K562 treated with DMSO at 1 percent for 4 hours (cell line): ENCODE measurements around the gene APOA4. TPM values are rescaled to one million over a fixed set of nuclear protein-coding genes. Genes with fewer than 3 reads are reported as not detected.

Experiments
- total RNA-seq: library from RNA; unstranded; fragments of 300-600 nt; gene quantifications from 2 replicates; pipeline ENCODE4 v1.2.3, GENCODE V29; 2022; ENCODE audit not compliant: insufficient read depth

APOA4 gene
- total RNA-seq, result not detected in 2 replicates

DNA sequence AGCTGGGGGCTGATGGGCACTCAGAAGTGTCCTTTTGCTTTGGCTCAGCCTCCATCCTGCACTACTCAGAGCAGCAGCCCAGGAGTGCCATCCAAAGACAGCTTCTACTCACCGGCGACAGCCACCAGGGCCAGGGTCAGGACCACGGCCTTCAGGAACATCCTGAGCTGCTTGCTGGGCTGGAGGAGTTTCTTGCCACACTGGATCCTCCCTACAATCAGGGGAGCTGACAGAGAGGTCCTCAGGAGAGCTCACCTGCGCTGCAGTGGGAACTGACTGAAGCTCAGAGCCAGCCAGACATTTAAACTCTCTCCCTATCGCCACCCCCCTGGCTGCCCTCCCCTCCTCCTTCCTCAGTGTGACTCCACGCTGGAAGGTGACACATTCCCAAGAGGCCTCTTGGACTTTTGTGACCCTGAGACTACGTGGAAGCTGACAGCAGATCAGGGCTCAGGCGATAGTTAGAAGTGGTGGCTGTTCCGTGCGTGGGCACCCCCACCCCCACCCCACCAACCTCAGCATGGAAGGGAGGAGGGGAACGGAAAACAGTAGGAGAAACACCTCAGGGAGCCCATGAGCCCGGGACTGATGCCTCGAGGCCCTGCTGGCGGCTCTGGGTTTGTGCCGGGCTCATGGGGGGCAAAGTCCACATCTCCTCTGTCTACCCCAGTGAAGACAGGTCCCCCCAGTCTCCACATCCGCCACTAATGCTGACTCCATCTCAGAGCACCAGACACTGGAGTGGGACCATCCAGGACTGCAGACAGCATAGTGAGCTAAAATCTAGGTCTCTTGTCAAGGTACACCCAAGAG lies at the start of gene APOA4:
TSS of gene APOA4 (minus strand) at position 274 of the 813 bp plus-strand sequence. CDS start at position 161, 113 bp downstream.

DNA sequence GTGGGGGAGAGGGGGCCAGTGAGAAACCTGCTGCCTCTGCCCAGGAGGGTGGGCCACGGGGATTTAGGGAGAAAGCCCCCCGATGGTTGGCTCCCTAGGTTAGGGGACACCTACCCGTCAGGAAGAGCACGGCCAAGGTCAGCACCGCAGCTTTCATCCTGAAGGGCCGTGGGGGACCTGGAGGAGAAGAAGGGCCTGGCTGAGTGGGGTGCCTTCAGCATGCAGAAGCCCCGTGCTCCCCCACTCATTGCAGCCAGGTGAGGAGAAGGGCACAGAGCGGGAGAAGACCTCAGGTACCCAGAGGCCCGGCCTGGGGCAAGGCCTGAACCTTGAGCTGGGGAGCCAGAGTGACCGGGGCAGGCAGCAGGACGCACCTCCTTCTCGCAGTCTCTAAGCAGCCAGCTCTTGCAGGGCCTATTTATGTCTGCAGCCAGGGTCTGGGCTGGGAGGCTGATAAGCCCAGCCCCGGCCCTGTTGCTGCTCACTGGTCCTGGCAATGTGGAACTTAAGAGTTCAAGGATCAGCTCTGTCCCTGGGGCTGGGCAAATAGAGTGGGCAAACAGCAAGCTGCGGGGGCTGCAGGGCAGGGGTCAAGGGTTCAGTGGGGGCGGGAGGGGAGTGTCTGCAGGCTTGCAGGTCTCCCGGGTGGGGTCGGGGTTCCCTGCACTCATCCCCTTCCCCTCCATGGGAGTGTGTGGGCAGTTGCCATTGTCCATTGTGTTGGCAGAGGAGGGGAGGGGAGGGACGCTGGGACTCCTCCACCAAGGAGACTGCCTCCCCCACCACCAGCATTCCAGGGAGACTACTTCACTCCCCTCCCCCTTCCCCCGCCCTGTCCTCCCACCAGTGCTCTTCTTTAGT lies 14.4 kb upstream of the APOA4 start, which contains the start of gene APOA1:
TSS of gene APOA1 (minus strand) at position 392 of the 861 bp plus-strand sequence. CDS start at position 157, 235 bp downstream.

DNA sequence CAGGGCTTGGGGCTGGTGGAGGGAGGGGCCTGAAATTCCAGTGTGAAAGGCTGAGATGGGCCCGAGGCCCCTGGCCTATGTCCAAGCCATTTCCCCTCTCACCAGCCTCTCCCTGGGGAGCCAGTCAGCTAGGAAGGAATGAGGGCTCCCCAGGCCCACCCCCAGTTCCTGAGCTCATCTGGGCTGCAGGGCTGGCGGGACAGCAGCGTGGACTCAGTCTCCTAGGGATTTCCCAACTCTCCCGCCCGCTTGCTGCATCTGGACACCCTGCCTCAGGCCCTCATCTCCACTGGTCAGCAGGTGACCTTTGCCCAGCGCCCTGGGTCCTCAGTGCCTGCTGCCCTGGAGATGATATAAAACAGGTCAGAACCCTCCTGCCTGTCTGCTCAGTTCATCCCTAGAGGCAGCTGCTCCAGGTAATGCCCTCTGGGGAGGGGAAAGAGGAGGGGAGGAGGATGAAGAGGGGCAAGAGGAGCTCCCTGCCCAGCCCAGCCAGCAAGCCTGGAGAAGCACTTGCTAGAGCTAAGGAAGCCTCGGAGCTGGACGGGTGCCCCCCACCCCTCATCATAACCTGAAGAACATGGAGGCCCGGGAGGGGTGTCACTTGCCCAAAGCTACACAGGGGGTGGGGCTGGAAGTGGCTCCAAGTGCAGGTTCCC lies 6.5 kb upstream of the APOA4 start, which contains the start of gene APOC3:
TSS of gene APOC3 (plus strand) at position 383 of the 659 bp plus-strand sequence. CDS start 676 bp downstream, outside the sequence.

DNA sequence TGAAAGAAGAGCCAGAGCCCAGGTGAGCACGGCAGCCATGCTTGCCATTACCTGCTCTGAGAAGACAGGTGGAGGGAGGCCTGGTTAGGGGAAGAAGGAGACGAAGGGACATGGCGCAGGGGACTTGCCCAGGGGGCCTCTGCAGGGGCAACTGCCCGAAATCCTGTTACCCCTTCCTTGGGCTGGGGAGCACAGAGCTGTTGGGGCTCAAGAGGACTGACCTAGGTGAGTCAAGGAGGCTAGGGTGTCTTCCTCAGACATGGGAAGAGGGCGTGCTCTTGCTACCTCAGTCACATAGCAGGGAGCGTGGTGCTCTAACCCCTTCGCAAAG lies 31.3 kb downstream of the APOA4 start, which contains the start of gene APOA5:
TSS of gene APOA5 (minus strand) at position 67 of the 331 bp plus-strand sequence. CDS start at position 48, 19 bp downstream.

DNA sequence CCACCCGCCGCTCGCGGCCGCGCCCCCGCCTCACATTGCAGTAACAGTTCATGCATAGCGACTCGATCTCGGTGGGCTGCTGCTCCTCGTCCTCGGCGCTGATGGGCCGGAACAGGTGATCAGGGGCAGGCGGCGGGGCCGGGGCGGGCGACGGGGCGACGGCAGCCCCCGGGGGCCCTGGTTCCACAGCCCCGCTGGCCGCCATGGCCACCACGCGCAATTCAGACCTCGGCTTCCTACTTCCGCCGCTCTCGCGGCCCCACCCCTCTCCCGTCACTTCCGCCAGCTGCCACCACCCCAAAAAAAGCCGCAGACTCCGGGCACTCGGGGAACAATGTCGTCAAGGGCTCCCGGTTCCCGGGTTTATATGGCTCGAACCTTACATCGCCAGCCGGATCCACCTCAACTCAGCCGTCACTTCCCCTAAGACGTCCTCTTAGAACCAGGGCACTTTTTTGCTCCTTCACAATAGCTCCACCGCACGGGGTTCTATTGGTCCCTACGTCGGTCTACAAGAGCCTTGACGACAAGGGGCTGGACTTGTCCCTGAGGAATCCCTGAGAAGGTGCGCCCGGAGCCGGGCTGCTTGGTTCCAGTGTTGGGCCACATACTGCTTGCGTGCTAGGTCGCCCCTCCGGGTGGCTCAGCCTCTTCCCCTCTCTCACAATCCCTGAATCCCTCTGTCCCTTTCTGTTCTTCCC lies 35.2 kb downstream of the APOA4 start, which contains the start of gene ZPR1:
TSS of gene ZPR1 (minus strand) at position 238 of the 701 bp plus-strand sequence. CDS start at position 205, 33 bp downstream.

DNA sequence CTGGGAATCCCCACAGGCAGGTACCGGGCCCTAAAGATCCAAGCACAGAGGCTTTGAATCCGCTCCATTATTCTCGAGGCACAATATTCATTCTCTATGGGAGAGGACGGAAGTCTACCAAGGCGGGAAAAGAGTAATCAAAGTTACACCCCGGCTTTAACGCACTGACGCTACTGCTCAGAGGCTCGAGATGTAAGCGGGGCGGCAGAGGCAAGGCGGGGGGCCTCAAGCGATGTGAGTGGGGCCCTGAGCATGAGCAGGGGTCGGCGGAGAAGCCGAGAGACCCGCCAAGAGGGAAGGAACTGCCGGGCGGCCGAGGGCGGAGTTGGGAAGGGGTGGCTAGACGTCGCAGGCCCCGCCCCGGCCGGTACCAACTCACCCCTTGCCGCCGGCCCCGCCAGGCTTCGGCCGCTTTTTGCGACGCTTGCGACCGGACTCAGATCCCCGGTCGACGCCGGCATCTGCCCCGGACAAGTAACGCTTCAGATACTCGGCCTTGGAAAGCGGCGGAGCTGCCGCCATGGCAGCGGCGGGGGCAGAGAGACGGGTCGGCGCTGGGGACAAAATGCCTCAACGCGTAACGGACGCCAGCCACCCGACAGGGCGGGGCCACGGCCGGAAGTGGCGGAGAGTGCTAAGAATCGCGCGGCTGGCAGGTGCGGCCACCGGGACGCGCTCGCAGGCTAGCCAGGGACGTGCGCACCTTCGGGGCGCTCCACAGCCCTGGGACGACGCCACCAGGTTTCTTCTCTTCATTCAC lies 50.5 kb downstream of the APOA4 start, which contains the start of gene BUD13:
TSS of gene BUD13 (minus strand) at position 545 of the 760 bp plus-strand sequence. CDS start at position 522, 23 bp downstream.

Other genes starting within 250 kb of the APOA4 start
- 14.2 and 18.2 TPM in 2 replicates for gene BUD13, start 50.3 kb downstream of the APOA4 start, total RNA-seq
- gene ZPR1, start 35.3 kb downstream of the APOA4 start, total RNA-seq, result 21.6 and 25.0 TPM in 2 replicates
- not detected in 2 replicates for gene APOA5, start 31.4 kb downstream of the APOA4 start, total RNA-seq
- not detected in 2 replicates for gene APOC3, start 6.6 kb upstream of the APOA4 start, total RNA-seq
- gene APOA1, start 14.3 kb upstream of the APOA4 start, total RNA-seq, result not detected in 2 replicates